HG03342 (cell line): ENCODE data around the gene TRMT112.

Source experiments
- ATAC-seq: cut with Tn5 transposase; IDR thresholded peaks from one replicate; pipeline ENCODE4 v1.9.1; 2021; ENCODE audit warnings: mild to moderate bottlenecking, moderate library complexity; ENCODE audit not compliant: unreplicated experiment

Gene TRMT112

GRCh38 chr11:64294774-64295173 lies 22.6 kb downstream of the TRMT112 start:
- no peak for ATAC-seq

- no peak for ATAC-seq
Observed at GRCh38 chr11:64292460-64293254, 24.7 kb downstream of the TRMT112 start.

GRCh38 chr11:64291752-64292459 lies 25.5 kb downstream of the TRMT112 start:
- no peak for ATAC-seq

- ATAC-seq = no peak
Observed at GRCh38 chr11:64291262-64291751, 26.1 kb downstream of the TRMT112 start, which contains the start of gene KCNK4. TSS of gene KCNK4 (plus strand) at chr11:64291302. CDS start at chr11:64293019, 1,717 bp downstream.

GRCh38 chr11:64290352-64291261 lies 26.8 kb downstream of the TRMT112 start:
- no peak for ATAC-seq

GRCh38 chr11:64289002-64289564 lies 28.3 kb downstream of the TRMT112 start:
- ATAC-seq = no peak

- ATAC-seq = no peak
Observed at GRCh38 chr11:64288353-64288750, 29.0 kb downstream of the TRMT112 start.

- ATAC-seq = no peak
Observed at GRCh38 chr11:64287676-64288352, 29.5 kb downstream of the TRMT112 start.

- no peak for ATAC-seq
Observed at GRCh38 chr11:64286801-64287159, 30.6 kb downstream of the TRMT112 start.

GRCh38 chr11:64285885-64286800 lies 31.2 kb downstream of the TRMT112 start:
- no peak for ATAC-seq

GRCh38 chr11:64284962-64285884 lies 32.1 kb downstream of the TRMT112 start, which contains the start of gene GPR137:
TSS of gene GPR137 (plus strand) at chr11:64285848. CDS start at chr11:64286525, 677 bp downstream.
- peak; percentile 53 for ATAC-seq

GRCh38 chr11:64284048-64284961 lies 33.1 kb downstream of the TRMT112 start, which contains the start of gene BAD:
TSS of gene BAD (minus strand) at chr11:64284665. CDS start at chr11:64284368, 297 bp downstream.
- peak; percentile 71 for ATAC-seq

GRCh38 chr11:64283092-64283491 lies 34.3 kb downstream of the TRMT112 start:
- no peak for ATAC-seq

- no peak for ATAC-seq
Observed at GRCh38 chr11:64281957-64282770, 35.2 kb downstream of the TRMT112 start.

GRCh38 chr11:64278576-64279190 lies 38.7 kb downstream of the TRMT112 start:
- ATAC-seq = no peak
